GM18861 (cell line): ENCODE results near the gene NFIA.
"Not testable (repeated sequence)": the region's sequence is repeated elsewhere in the genome, so short reads cannot be mapped to it uniquely, and the experiment has no call there.

Experiments
- ATAC-seq: cut with Tn5 transposase; IDR thresholded peaks from one replicate; pipeline ENCODE4 v1.9.1; 2021; ENCODE audit not compliant: unreplicated experiment

Gene NFIA

DNA sequence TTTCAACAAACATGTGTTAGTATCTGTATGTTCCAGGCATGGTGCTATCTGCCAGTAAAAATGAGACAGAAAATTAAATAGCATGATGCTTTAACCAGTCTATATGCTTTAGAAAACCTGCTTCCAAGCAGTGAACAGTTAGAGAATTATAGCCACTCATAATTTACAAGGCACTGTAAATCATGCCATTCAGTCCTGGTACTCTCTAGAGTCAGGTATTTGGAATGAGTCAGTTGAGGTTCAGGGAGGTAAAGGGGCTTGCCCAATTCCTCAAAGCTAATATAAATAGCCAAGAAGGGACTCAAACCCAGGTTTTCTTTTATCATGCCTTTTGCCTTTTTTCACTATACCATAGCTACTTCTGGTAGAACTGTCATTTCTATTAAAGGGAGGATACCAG, 184.4 kb downstream of the NFIA start:
- no peak for ATAC-seq

DNA sequence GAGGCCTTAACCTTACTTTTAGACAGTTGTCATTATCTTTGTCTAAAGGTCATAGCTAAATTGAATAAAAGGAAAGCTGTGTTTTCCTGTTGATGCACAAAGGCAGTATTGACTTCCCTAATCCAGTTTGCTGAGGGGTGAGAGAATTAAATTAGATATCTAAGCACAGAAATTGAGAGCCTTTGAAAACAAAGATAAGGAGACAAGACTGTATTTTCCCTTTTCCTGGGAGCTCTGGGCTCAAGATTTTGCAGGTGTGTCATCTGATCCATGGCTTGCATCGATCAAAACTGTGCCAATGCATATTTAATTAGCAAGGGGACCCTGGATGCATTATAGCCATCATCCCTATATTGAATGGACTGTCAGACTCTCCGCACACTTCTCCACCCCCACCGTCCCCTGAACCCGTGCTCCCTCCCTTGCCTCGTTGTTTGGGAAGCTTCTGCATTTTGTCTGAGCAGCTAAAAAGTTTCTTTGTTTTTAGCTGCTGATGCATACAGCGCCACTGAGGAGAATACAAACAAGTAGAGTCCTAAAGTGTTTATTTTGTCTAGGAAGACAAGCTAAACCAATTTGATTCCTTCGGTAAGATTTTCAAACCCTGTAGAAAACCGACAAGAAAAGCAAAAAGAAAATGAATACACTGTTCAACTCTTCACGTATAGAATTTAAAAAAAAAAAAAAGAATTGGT, 186.3 kb downstream of the NFIA start:
- ATAC-seq = no peak

GRCh38 chr1:61269602-61270001, 187.2 kb downstream of the NFIA start:
- ATAC-seq = no peak

- ATAC-seq = no peak
Measured at GRCh38 chr1:61270107-61270506, 187.7 kb downstream of the NFIA start.

GRCh38 chr1:61270761-61271411, 188.5 kb downstream of the NFIA start:
- ATAC-seq = no peak

DNA sequence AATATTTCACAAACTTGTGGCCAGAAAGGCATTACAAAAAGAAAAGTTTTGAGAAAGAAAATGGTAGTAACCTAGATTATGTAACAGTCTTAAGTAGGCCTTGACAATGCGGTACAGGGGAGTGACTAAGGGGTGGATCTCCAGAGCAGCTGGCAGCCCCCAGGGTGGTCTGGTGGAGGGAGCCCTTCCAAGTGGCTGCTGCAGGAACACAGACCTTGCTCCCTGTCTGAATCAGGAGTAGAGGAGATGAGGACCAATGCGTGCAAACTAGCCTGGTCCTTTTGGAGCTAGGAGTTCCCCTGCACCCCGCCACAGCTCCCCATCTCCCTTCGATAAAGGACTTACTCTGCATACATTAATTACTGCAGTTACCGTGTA, 189.0 kb downstream of the NFIA start:
- ATAC-seq = no peak

- no peak for ATAC-seq
Measured at GRCh38 chr1:61273167-61273705, 190.9 kb downstream of the NFIA start.

DNA sequence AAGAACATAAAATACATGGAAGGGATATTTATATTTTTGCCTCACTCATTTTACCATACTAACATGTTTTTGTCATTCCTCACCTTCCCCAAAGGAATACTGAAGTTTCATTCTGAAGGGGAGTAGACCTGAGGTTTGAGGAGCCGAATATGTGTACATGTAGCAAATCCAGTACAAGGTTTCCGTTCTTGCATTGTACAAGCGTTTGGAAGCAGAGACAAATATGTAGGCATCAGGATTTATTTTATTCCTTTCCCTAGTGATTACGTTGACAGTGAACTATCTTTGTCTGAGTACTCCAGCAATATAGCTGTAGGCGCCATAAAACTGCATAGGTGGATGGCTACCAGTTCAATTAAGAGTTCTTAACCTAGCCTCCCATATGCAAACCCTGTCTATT, 191.5 kb downstream of the NFIA start:
- no peak for ATAC-seq

GRCh38 chr1:61274939-61275338, 192.6 kb downstream of the NFIA start:
- ATAC-seq = no peak

DNA sequence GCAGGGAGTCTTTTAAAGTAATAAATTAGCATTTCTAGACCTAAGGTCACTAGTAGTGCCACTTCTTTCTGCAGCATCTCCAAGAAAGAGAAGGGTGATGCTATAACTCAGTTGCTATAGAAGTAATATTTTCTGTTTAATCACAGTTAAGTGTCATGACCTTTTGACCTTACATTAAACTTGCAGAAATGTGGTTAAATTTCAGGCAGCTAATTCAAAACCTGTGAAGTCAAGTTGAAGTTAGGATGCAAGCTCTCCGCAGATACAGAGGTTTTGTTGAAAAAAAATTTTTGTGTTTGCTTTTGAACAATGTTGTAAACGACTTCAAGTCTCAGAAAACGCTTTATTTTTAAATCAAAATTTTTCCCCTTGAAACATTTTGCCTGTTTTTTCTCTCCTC, 193.9 kb downstream of the NFIA start:
- ATAC-seq = no peak

- no peak for ATAC-seq
Measured at GRCh38 chr1:61277121-61277690, 194.8 kb downstream of the NFIA start.

DNA sequence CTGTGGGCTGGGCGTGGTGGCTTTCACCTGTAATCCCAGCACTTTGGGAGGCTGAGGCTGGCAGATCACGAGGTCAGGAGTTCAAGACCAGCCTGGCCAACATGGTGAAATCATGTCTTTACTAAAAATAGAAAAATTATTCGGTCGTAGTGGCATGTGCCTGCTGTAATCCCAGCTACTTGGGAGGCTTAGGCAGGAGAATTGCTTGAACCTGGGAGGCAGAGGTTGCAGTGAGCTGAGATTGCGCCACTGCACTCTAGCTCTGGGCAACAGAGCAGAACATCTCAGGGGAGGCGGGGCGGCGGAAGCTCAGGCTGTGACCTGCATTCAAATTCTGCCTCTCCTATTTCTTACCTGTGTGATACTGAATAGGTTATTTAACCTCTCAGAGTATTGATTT, 196.1 kb downstream of the NFIA start:
- not testable (repeated sequence) for ATAC-seq

DNA sequence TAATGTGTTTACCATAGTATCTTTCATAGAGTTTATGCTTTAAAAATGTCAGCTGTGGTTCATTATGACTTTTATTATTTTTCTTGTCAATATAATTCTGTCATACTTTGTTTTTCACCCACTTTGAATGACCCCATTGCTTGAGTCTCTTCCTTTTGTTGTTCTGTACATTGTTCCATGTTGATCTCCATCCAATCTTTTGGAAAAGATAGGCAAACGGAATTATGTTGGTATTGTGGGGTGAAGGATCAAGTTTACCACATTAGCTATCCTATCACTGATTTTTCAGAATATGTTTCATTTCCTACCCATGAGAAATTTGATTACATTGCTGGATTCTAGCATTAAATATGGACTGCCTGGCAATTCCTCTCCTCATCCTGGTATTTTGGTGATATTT, 196.6 kb downstream of the NFIA start:
- ATAC-seq = no peak

DNA sequence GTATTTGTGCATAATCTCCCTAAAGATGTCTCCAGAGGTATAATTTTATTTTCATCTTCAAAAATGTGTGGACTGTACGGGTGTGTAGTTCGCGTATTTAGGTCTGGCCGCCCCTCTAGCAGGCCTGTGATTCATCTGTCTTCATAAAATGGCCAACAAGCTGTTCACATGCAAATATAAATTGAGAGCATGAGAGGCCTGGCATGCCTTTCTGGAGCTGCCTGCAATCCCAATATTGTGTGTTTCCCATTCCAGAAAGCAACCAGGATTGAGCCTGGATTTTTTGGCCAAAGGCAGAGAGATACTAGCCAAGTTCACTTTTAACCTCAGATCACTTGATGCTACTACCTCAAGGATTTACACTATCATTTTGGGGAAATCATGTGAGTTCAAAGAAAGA, 197.2 kb downstream of the NFIA start:
- ATAC-seq = no peak

- no peak for ATAC-seq
Measured at GRCh38 chr1:61280452-61280851, 198.1 kb downstream of the NFIA start.

DNA sequence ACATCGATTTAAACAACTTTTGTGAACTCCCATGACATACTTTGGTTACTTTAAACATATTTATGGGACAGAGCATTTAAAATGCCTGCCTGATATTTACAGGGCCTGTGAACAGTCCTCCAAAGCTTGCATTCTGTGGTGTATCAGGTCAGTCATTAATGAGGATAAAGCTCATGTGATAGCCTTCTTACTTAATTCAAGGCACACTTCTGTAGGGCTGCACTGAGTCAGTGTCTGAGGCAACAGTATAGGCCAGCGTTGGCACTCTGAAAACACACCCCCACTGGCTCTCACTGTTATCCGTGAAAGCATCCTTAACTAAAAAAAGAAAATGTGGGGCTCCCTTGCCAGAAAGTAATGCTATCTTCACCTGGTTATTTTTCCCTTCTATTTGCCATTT, 200.0 kb downstream of the NFIA start:
- ATAC-seq = no peak

GRCh38 chr1:61284248-61284854, 202.0 kb downstream of the NFIA start:
- ATAC-seq = no peak

DNA sequence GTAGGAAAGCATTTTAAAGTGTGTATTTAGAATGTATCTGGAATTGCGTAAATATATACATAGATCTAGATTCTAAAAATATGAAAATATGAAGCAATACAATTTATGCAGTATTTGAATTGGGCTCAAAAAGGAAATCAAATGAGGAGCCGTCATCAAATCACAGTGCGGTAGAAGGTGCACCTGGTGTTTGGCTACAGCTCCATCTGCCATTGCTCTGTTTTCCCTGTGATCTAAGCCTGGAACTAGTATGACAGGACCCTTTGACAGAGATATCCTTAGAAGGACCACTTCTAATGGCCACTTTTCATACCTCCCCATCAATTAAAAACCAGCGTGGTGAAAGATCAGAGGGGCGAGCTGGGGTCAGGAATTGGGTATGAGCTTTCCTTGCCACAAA, 202.6 kb downstream of the NFIA start:
- ATAC-seq = no peak

DNA sequence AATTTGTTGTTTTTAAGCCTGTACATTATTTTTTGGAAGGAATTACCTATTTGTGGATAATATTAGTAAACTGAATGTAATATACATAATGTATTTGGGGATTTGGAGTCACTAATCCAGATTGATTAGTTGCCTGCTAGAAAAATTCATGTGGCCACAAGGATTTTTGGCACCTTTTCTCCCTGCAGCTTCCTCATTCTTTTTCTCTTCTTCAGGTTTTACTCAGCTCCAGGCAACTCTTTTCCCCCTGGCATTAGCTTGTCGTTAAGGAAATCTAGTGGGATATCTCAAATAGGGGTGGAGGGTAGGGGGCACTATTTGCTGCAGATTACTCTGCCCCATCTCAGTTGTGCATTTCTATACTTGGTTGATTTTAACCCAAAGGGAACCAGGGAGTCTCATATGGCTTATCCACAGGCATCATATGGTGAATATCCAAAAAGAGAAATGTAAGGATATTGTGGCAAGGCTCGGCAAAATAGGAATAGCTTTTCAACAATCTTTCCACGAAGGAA, 203.1 kb downstream of the NFIA start:
- ATAC-seq = no peak

GRCh38 chr1:61287014-61287413, 204.7 kb downstream of the NFIA start:
- ATAC-seq = no peak

DNA sequence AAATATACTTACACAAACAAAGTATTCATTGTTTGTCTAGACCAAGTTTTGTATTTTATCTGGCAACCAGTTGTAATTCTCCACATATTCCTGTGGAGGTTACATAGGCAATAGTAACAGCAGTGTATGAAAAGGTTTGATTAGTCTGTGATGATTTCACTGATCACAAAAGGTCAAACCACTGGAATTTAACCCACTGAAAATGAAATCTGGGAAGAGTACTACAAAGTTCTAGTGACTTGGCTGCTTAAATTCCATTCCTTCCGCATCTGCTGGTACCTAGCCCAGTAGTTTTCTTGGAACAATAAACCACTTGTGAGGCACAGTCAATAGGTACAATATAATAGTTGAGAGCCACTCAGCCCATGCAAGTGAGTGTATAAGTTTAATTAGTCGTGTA, 205.4 kb downstream of the NFIA start:
- no peak for ATAC-seq
